Astrocyte of the cerebellum (primary cell): ENCODE data around the gene MBD3.
"Not testable (repeated sequence)": the region's sequence is repeated elsewhere in the genome, so short reads cannot be mapped to it uniquely, and the experiment has no call there.

Source experiments
- DNase-seq: peaks from one replicate; pipeline ENCODE4 v3.0.0-alpha.2; 2011; ENCODE audit warnings: low read depth
- H3K4me3 ChIP-seq: 2 replicates; pipeline ENCODE4 v1.5.1; 2011; ENCODE audit warnings: mild to moderate bottlenecking, low read depth, low read length, moderate library complexity
- CTCF ChIP-seq: IDR thresholded peaks from 2 replicates; pipeline ENCODE4 v1.5.1; 2012; ENCODE audit warnings: low read length, low read depth, moderate library complexity, mild to moderate bottlenecking; ENCODE audit errors: missing control alignments
- in situ Hi-C: cut with HindIII; loops from 2 replicates; pipeline ENCODE4 v1.10.0; 2017; ENCODE audit warnings: low sequenced_read_pairs

MBD3 gene

GRCh38 chr19:1531587-1531986 lies 61.1 kb downstream of the MBD3 start:
- DNase-seq, result no peak
- in situ Hi-C loops, result no loop called here
- no peak for TF ChIP-seq CTCF
- H3K4me3 ChIP-seq, result no peak overlapping the region

GRCh38 chr19:1530856-1531255 lies 61.8 kb downstream of the MBD3 start:
- in situ Hi-C loops, DNase-seq, H3K4me3 ChIP-seq: not testable (repeated sequence)

GRCh38 chr19:1529430-1529816 lies 63.2 kb downstream of the MBD3 start:
- no peak overlapping the region for H3K4me3 ChIP-seq
- DNase-seq, result no peak
- in situ Hi-C loops, result no loop called here
- TF ChIP-seq CTCF, result no peak

GRCh38 chr19:1528596-1529429 lies 63.9 kb downstream of the MBD3 start:
- H3K4me3 ChIP-seq, result no peak overlapping the region
- DNase-seq, result no peak
- TF ChIP-seq CTCF, result no peak
- in situ Hi-C loops, result no loop called here

GRCh38 chr19:1527650-1528309 lies 64.9 kb downstream of the MBD3 start:
- no peak for TF ChIP-seq CTCF
- no peak for DNase-seq
- no peak overlapping the region for H3K4me3 ChIP-seq
- in situ Hi-C loops, result no loop called here

GRCh38 chr19:1526979-1527649 lies 65.6 kb downstream of the MBD3 start:
- DNase-seq, result no peak
- in situ Hi-C loops, result no loop called here
- no peak overlapping the region for H3K4me3 ChIP-seq
- no peak for TF ChIP-seq CTCF
